Measurements from ENCODE around the gene ZNF654. TPM values are rescaled to one million over a fixed set of nuclear protein-coding genes. Genes with fewer than 3 reads are reported as not detected.
"Not testable (repeated sequence)": the region's sequence is repeated elsewhere in the genome, so short reads cannot be mapped to it uniquely, and the experiment has no call there.

ZNF654 gene
- total RNA-seq (2014; rRNA removed; shearing (Covaris generic); ENCODE audit: low replicate concordance), result 2.7 and 7.6 TPM in 2 replicates

GRCh38 chr3:88058581-88059379 is at the start of gene ZNF654, which contains the start of gene CGGBP1:
ZNF654 (plus strand) TSS chr3:88059255; CDS start chr3:88059320, 65 bp downstream.
CGGBP1 (minus strand) TSS chr3:88059005; CDS start chr3:88055976, 3,029 bp downstream.
- DNase-seq (ENCODE audit: low read depth), result peak; percentile 97
- in situ Hi-C loops (cut with HindIII; ENCODE audit: low pct_unique_long_range_greater_than_20kb, low sequenced_read_pairs), result no loop called here

DNA sequence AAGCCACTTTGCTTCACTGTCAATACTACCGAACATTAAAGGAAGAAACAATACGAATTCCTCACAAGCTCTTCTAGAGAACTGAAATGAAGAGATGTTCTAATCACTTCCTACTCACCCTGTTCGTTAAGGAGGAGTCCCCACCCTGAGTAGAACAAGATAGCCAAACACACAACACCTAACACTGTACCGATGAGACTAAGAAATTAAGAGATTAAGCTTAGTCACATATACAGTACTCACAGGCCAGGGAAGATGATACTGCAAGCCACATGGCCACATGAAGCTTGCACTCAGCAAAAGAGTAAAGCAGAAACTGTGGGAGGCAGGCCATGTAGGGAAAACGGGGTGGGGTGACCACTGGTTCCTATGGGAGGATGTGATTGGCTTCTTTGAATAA is 48.2 kb upstream of the ZNF654 start:
- in situ Hi-C loops (cut with HindIII; ENCODE audit: low pct_unique_long_range_greater_than_20kb, low sequenced_read_pairs), result no loop called here
- no peak for DNase-seq (ENCODE audit: low read depth)

DNA sequence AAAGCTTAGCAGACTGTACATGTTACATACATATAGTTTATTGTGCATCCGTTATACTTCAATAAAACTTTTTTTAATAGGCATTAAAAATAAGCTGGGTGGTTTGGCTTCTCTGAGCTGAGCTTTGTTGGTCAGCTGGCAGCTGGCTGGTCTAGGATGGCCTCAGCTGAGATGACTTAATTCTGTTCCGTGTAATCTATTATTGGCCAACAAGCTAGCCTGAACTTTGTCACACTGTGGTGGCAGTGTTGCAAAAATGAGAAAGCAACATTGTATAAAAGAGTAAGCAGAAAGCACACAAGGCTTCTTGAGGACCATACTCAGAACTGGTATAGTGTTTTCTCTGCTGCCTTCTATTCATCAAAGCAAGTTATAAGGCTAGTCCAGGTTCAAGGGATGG is 45.5 kb upstream of the ZNF654 start:
- in situ Hi-C loops (cut with HindIII; ENCODE audit: low pct_unique_long_range_greater_than_20kb, low sequenced_read_pairs), result no loop called here

GRCh38 chr3:88015656-88016055 is 43.4 kb upstream of the ZNF654 start:
- DNase-seq (ENCODE audit: low read depth); in situ Hi-C loops (cut with HindIII; ENCODE audit: low pct_unique_long_range_greater_than_20kb, low sequenced_read_pairs): not testable (repeated sequence)

More for the DNA sequence above, 45.5 kb upstream of the ZNF654 start:
- DNase-seq (ENCODE audit: low read depth), result no peak

DNA sequence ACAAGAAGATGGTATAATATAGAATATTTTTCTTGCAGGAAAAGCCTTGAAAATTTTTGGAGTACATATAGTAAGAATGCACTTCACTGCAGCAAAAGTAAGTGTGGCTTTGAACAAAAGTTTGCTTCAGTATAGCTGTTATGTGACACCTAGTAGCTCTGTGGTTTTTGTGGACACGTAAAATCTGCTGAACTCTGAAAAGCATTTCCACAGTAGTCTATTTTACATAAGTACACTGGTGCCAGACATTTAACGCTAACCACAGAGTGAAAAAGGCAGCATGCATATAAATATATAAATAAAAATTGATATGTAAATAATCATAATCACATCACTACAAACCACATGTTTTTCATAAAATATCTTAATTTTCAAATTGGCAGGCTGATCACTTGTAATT is 40.0 kb upstream of the ZNF654 start:
- in situ Hi-C loops (cut with HindIII; ENCODE audit: low pct_unique_long_range_greater_than_20kb, low sequenced_read_pairs), result no loop called here
- no peak for DNase-seq (ENCODE audit: low read depth)

DNA sequence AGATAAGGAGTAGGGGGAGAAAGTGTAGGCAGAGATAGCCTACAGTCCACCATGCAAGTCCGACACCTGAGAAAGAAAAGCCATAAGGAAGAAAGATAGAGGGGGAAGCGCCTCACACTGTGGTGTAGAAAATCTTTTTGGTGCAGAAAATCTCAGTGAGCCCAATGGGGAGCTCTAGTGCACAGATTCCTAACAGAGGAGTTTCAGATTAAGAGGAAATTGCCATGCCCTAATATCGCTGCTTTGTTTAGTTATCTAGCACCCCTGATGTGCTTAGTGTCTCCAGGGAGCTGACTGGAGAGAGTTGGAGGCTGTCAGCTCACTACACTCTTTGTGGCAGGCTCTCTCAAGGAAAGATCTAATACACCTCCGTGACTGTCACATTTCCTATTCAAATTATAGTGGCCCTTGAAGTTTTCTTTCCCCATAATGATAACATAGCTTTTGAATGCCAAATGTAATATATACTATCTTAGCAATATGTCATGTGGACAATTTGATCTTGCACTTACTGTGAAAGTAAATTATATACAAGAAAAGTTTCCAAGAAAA is 34.0 kb upstream of the ZNF654 start:
- in situ Hi-C loops (cut with HindIII; ENCODE audit: low pct_unique_long_range_greater_than_20kb, low sequenced_read_pairs), result no loop called here

GRCh38 chr3:88028876-88029275 is 30.2 kb upstream of the ZNF654 start:
- DNase-seq (ENCODE audit: low read depth), result no peak
- in situ Hi-C loops (cut with HindIII; ENCODE audit: low pct_unique_long_range_greater_than_20kb, low sequenced_read_pairs), result no loop called here

More for the DNA sequence above, 34.0 kb upstream of the ZNF654 start:
- DNase-seq (ENCODE audit: low read depth), result no peak

DNA sequence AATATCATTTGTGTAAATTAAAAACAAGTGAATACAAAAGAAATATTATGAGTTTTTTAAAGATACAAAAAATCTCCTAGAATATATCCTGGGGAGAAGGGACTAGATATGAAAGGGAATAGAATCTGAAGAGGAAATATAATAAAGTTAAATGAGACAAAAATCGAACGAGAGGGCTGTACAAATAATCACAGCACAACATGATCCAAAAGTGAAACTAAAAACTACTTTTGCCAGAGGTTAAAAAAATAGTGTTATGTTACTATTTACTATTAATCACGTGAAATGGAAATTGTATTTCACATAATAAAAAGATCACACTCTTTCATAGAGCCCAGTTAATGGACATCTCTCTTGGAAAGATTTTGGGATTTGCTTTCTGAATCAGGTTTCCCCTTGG is 28.8 kb upstream of the ZNF654 start:
- no peak for DNase-seq (ENCODE audit: low read depth)
- in situ Hi-C loops (cut with HindIII; ENCODE audit: low pct_unique_long_range_greater_than_20kb, low sequenced_read_pairs), result no loop called here

GRCh38 chr3:88031642-88032077 is 27.4 kb upstream of the ZNF654 start:
- peak; percentile 18 for DNase-seq (ENCODE audit: low read depth)
- in situ Hi-C loops (cut with HindIII; ENCODE audit: low pct_unique_long_range_greater_than_20kb, low sequenced_read_pairs), result no loop called here

GRCh38 chr3:88032245-88032644 is 26.8 kb upstream of the ZNF654 start:
- DNase-seq (ENCODE audit: low read depth), result no peak
- in situ Hi-C loops (cut with HindIII; ENCODE audit: low pct_unique_long_range_greater_than_20kb, low sequenced_read_pairs), result no loop called here

- in situ Hi-C loops (cut with HindIII; ENCODE audit: low pct_unique_long_range_greater_than_20kb, low sequenced_read_pairs), result no loop called here
- DNase-seq (ENCODE audit: low read depth), result no peak
Measured at GRCh38 chr3:88033079-88033478, 26.0 kb upstream of the ZNF654 start.

DNA sequence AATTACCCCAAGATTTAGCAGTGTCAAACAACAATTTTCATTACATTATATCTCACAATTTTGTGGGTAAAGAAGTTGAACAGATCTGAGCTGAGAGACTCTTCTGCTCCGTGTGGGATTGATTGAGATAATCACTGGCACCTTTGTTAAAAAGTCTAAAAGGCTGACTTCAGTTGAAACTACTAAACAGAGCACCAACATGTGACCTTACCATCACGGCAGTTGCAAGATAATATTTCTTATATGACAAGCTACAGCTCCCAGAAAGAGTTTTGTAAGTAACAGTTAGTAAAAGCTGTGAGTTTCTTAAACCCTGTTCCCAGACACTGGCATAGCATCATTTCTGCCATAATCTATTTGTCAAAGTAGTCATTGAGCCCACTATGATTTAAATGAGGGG is 25.2 kb upstream of the ZNF654 start:
- no peak for DNase-seq (ENCODE audit: low read depth)
- in situ Hi-C loops (cut with HindIII; ENCODE audit: low pct_unique_long_range_greater_than_20kb, low sequenced_read_pairs), result no loop called here

DNA sequence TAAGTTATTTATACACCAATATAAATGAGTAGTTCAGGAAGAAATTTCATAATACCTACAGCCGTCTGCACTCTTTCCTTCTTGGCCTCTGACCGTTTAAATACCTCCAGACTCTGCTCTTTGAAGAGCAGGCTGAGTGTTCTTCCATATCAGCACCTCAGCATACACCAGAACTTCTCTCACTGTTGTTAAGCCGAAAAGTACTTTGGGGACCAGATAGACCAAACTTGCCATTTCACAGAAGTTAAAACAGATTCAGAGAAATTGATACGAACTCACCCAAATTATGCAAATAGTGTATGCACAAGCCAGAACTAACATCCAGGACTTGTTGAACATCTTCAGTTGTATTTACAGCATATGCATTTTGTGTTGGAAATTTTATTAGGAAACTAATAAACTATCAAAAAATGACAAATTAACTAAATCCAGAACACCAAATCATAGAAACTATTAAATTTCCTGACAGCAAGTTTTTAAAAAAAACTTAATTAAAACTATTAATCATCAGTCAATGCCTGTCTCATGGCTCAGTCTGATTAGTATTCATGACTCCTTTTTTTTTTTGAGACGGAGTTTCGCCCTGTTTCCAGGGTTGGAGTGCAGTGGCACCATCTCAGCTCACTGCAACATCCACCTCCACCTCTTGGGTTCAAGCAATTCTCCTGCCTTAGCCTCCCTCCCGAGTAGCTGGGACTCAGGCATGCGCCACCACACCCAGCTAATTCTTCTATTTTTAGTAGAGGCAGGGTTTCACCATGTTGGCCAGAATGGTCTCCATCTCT is 24.4 kb upstream of the ZNF654 start:
- in situ Hi-C loops (cut with HindIII; ENCODE audit: low pct_unique_long_range_greater_than_20kb, low sequenced_read_pairs), result no loop called here
- no peak for DNase-seq (ENCODE audit: low read depth)

GRCh38 chr3:88036221-88036620 is 22.8 kb upstream of the ZNF654 start:
- DNase-seq (ENCODE audit: low read depth), result no peak
- in situ Hi-C loops (cut with HindIII; ENCODE audit: low pct_unique_long_range_greater_than_20kb, low sequenced_read_pairs), result no loop called here

DNA sequence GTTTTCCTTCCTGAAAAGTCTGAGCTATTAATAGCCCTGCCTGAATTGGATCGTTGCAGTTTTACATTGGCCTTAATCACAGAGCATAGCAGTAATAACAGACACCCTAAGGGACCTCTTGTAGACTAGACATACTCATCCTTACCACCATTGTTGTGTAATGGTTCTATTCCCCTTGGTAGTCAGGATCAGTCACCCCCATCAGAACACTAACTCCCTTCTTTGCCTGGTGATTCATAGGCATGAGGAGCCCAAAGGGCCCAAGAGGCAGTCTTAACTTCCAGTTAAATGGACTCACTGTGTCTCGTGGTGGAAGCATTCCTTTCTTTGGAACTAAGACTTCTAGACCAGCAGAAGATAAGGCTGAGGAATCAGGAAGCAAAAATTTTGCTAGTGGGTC is 20.5 kb upstream of the ZNF654 start:
- DNase-seq (ENCODE audit: low read depth), result no peak
- in situ Hi-C loops (cut with HindIII; ENCODE audit: low pct_unique_long_range_greater_than_20kb, low sequenced_read_pairs), result no loop called here

- no peak for DNase-seq (ENCODE audit: low read depth)
- in situ Hi-C loops (cut with HindIII; ENCODE audit: low pct_unique_long_range_greater_than_20kb, low sequenced_read_pairs), result no loop called here
Measured at GRCh38 chr3:88040529-88040928, 18.5 kb upstream of the ZNF654 start.

GRCh38 chr3:88041005-88041404 is 18.1 kb upstream of the ZNF654 start:
- in situ Hi-C loops (cut with HindIII; ENCODE audit: low pct_unique_long_range_greater_than_20kb, low sequenced_read_pairs), result no loop called here
- DNase-seq (ENCODE audit: low read depth), result no peak

DNA sequence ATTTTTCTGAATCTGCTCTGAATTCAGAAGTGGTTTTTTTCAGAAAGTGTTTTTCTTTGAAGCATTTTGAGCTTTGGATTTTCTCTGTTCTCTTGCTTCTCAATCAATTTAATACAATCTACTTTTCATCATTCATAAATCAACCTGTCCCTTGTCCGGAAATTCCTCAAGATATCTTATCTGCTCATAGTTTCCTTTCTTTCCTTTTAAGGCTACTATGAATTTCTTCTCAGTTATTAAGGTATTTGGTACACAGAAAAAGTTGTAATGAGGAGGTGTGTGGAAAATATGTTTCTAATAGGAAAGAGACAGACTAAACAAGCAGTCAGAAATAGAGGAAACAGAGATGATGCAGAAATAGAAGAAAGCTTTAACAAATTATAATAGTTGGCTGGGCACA is 14.6 kb upstream of the ZNF654 start:
- DNase-seq (ENCODE audit: low read depth), result no peak
- in situ Hi-C loops (cut with HindIII; ENCODE audit: low pct_unique_long_range_greater_than_20kb, low sequenced_read_pairs), result no loop called here

DNA sequence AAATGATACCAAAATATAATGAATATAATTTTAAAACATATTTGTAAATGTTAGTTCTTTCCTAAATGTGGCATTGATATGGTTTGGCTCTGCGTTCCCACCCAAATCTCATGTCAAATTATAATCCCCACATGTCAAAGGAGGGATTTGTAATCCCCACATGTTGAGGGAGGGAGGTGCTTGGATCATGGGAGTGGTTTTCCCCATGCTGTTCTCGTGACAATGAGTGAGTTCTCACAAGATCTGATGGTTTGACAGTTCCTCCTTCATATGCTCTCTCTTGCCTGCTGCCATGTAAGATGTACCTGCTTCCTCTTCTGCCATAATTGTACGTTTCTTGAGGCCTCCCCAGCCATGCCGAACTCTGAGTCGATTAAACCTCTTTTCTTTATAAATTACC is 12.3 kb upstream of the ZNF654 start:
- in situ Hi-C loops (cut with HindIII; ENCODE audit: low pct_unique_long_range_greater_than_20kb, low sequenced_read_pairs), result no loop called here

More for the DNA sequence above, 12.3 kb upstream of the ZNF654 start:
- no peak for DNase-seq (ENCODE audit: low read depth)
